NCI-H2227 treated with DMSO at 0.1 percent for 48 hours (cell line): ENCODE data around the gene EFNA1.
"Not testable (repeated sequence)": the region's sequence is repeated elsewhere in the genome, so short reads cannot be mapped to it uniquely, and the experiment has no call there.

Experiments used
- DNase-seq: peaks from one replicate; lab custom pipeline; 2025; lab: John Stamatoyannopoulos, UW

EFNA1 gene

DNA sequence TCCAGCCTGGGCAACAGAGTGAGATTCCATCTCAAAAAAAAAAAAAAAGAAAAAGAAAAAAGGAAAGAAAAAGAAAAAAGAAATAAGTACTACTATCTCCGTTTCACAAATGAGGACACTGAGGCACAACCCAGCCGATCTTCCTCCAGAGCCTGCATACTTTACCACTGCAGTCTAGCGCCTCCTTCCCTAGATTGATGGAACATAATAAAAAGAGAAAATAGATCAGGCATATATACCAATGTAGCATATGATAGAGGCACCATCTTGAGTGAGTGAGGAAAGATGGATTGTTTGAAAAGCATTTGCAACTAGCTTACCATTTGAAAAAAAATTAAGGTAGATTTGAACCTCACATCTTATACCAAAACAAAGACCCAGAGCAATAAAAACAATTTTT is 17.8 kb downstream of the EFNA1 start:
- DNase-seq: no peak

DNA sequence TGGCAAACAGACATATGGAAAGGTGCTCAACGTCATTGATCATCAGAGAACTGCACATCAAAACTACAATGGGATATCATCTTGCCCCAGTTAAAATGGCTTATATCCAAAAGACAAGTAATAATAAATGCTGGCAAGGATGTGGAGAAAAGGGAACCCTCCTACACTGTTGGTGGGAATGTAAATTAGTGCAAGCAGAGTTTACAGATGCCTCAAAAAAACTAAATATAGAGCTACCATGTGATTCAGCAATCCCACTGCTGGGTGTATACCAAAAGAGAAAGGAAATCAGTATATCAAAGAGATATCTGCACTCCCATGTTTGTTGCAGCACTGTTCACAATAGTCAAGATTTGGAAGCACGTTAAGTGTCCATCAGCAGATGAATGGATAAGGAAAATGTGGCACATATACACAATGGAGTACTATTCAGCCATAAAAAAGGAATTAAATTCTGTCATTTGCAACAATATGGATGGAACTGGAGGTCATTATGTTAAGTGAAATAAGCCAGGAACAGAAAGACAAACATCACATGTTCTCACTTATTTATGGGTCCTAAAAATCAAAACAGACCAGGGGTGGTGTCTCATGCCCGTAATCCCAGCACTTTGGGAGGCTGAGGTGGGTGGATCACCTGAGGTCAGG is 28.4 kb downstream of the EFNA1 start:
- DNase-seq: not testable (repeated sequence)

DNA sequence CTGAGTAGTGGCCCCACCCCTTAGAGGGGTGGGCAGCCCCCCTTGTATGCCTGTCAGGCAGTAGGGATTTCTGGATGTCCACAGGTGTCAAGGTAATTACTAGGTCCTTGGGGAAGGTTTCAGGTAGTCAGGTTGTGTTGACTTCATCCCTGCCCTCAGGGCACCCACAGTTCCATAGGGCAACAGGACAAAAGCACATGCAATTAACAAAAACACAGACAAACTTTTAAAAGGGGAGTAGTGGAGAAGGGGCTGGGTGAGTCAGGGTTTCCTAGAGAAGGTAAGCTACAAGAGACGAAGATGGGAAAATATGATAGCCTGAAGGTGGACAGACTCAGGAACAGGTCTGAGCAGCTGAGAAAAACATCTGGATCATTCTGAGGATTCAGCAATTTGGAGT is 31.3 kb downstream of the EFNA1 start:
- DNase-seq: no peak

DNA sequence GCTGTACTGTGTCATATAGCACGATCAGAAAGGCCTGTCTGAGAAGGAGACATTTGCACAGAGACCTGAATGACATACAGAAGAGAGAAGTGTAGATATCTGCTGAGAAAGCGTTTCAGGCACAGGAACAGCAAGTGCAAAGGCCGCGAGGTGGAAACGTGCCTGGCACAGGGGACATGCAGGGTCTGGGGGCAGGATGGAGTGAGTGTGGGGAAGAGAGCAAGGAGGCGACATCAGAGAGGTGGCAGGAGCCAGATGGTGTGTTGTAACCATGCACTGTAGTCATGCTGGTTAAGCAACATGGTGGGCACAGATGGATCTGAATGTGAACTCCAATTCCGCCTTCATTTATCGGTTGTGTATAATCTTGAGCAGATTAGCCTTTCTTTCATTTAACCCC is 32.5 kb downstream of the EFNA1 start:
- DNase-seq: no peak

DNA sequence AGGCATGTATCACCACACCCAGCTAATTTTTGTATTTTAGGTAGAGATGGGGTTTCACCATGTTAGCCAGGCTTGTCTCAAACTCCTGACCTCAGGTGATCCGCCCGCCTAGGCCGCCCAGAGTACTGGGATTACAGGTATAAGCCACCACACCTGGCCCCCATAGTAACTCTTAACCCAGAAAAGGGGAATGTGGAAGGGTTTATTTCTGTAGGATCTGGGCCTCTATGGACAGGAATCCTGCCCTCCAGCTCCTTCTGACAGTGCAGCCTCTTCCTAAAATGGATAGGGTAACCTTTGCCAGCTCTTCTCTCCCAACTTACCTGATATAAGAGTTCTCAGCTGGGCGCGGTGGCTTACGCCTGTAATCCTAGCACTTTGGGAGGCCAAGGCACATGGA is 35.0 kb downstream of the EFNA1 start:
- DNase-seq: not testable (repeated sequence)

DNA sequence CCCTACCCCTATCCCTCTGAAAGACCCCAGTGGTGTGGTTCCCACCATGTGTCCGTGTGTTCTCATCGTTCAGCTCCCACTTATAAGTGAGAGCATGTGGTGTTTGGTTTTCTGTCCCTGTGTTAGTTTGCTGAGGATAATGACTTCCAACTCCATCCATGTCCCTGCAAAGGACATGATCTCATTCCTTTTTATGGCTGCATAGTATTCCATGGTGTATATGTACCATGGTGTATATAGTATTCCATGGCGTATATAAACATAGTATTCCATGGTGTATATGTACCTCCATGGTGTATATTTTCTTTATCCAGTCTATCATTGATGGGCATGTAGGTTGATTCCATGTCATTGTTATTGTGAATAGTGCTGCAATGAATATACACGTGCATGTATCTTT is 36.1 kb downstream of the EFNA1 start:
- DNase-seq: not testable (repeated sequence)

DNA sequence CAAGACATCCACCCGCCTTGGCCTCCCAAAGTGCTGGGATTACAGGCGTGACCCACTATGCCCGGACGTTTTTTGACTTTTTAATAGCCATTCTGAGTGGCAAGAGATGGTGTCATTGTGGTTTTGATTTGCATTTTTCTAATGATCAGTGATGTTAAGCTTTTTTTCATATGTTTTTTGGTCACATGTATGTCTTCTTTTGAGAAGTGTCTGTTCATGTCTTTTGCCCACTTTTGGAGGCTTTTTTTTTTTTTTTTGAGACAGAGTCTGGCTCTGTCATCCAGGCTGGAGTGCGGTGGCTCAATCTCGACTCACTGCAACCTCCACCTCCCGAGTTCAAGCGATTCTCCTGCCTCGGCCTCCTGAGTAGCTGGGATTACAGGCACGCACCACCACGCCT is 36.9 kb downstream of the EFNA1 start:
- not testable (repeated sequence) for DNase-seq

DNA sequence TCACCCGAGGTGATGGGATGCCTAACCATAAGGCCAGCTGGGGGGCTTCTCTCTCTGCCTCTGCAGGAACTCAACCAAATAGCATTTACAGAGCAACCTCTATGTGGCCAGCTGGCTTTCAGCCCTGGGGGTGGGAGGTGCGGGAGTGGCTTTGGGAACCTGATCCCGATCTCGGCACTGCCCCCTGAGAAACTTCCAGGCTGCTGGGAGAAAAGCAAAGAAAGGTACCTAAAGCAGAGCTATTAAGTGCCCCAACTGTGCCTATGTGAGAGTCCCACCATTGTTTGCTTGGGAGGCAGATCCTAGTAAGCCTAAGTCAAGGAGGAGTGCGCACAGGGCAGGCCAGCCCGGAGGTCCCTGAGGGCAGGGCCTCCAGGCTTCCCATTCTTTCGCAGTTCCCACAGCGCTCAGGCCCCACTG is 38.4 kb downstream of the EFNA1 start:
- no peak for DNase-seq

DNA sequence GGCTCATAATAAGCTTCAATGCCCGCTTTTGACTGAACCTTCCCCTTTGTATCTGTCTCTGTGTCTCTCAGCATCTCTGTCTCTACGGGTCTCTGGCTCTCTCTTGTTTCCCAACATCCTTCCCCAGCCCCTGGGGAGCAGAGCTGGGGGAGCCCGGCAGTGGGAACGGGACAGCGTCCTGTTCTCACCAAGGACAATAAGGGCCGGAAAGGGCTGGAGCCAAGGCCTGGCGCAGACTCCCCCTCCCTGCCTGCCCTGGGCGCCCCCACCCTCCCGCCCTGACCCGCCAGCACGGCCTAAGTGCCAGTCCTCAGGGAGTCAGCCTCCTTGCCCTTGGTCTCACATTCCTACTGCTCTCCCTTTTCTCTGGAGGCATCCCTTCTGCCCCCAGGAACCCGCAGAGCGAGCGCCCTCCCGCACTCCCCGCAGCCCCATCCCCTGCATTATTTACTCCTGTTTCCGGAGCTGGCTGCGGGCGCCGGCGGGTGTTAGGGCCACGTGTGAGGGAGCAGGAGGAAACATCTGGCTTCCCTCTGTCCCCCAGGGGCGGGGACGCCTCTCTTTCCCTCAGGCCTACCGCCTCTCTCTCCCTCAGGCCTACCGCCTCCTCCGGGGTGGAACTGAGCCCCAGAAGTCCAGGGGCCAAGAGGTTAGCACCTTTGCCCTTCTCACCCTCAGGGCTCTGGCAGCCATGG is 38.9 kb downstream of the EFNA1 start:
- DNase-seq: peak; percentile 40

DNA sequence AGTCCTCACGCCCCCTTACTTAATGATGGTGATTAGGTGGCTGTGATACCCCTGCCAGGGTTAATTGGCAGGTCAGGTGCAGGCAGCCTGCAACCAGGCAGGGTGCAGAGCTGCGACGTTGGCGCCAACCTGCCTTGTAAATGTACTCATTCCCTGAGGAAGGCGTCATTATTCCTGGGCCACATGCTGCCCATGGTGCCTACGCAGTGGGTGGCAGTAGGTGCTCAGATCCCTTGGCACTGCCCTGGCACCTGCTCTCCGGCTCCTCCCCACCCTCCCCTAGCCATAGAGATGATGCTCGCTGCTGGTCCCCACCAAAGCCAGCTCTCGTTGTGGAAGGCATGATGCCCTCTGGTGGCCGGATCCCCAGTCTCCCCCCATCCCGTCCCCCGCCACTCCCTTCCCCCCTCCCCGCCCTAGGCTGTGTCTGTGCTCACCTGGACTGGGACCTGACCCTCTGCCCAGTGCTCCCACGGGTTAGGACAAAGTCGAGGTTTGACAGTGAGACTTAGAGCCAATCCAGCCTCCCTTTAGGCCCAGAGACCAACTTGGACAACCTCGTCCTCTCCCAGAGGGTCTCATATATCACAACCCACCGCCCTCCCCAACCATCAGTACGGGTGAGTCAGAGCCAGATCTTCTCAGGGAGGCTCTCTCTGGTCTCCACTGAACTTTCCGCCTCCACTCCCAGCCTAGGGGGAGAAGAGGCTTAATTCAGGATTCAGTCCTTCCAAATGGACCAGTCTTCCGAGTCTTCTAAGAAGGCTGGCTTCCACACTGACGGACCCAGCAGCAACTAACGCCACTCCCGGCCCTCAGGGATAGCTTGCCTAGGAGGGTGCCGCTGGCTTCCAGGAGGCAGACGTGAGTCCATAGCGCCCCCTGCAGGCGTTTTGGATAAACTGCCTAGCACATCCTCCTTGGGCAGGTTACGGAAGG is 39.8 kb downstream of the EFNA1 start:
- DNase-seq: peak; percentile 86

DNA sequence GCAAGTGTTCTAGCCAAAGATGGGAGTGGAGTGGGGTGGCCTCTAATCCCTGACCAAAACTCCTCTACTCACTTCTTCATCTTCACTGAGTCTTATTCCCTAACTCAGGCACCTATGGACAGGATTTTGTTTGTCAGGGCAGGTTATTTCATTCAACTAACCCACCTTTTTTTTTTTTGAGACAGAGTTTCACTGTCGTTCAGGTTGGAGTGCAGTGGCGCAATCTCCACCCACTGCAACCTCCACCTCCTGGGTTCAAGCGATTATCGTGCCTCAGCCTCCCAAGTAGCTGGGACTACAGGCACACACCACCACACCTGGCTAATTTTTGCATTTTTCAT is 40.4 kb downstream of the EFNA1 start:
- not testable (repeated sequence) for DNase-seq

DNA sequence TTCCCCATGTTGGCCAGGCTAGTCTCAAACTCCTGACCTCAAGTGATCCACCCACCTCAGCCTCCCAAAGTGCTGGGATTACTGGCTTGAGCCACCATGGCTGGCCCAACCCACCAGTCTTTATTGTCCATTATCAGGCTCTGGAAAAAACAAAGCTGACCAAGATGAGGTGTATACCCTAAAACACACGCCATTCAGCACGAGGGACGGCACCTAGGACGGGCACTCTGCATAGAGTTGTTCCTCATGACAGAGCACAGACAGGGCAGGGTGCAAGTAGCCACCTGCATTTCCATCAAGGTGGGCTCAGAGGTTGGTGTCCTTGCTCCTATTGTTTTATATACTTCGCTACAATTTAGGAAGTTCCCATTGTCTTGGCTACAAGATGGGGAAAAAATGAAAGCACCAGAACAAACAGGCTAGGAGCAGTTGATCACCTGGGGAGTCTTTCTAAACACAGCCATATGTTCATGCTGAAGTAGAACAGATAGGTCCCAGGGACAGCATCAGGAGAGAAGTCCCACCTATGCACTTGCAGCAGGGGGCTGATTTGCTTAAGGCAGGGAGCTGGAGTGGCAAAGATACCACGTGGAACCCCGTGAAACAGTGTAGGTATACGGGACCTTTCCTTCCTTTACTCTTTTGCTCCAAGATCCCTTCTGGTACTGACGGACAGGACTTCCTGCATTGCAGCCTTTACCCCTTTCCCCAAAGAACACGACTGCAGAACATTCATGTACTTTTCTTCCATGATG is 41.0 kb downstream of the EFNA1 start:
- DNase-seq: no peak

DNA sequence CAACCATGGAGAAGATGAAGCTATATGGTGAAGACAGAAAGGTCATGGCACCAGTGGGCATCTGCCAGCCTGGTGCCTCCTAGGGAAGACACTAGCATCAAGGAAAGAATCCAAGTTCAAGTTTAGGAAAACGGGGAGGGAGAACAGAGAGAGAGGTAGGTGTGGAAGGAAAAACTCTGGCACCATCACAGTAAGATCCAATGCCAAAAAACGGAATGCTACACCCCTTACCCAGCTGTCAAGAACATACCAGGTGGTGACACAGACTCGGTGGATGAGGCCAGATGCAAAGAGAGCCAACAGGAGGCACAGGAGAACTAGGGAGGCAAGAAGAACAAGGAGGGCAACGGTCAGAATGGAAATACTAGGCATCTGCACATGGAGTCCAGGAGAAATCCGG is 41.9 kb downstream of the EFNA1 start:
- DNase-seq: no peak

DNA sequence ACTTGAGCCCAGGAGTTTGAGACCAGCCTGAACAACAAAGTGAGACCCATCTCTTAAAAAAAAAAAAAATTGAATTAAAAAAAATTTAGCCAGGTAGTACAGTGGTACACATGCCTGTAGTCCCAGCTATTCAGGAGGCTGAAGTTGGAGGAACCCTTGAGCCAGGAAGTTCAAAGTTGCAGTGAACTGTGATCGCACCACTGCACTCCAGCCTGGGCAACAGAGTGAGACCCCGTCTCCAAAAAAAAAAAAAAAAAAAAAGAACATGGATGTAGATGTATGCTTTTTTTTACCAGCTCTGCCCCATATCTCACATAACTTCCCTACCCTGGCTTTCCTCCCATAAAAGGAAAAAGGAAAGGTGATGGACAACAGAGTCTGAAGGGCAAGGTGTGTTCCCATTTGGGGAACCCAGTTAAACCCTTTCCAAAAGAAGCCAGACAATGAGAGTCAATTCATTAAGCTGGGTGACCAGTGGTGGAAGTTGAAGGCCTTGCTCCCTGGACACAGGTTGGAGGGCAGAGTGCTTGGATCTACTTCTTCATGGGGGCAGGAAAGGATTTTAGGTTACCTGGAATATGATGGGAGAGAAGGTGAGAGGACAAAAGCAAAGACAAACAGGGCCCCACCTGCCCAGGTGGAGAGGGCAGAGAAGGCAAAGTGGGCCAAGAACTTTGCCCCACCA is 42.6 kb downstream of the EFNA1 start:
- DNase-seq: no peak

DNA sequence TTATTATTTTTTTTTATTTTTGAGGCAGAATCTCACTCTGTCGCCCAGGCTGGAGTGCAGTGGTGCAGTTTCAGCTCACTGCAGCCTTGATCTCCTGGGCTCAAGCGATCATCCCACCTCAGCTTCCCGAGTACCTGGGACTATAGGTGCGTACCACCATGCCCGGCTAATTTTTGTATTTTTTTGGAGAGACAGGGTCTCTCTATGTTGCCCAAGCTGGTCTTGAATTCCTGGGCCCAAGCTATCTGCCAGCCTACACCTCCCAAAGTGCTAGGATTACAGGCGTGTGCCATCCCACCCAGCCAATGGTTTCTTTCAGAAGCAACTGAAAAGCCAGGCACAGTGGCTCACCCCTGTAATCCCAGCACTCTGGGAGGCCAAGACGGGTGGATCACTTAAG is 43.1 kb downstream of the EFNA1 start:
- no peak for DNase-seq

DNA sequence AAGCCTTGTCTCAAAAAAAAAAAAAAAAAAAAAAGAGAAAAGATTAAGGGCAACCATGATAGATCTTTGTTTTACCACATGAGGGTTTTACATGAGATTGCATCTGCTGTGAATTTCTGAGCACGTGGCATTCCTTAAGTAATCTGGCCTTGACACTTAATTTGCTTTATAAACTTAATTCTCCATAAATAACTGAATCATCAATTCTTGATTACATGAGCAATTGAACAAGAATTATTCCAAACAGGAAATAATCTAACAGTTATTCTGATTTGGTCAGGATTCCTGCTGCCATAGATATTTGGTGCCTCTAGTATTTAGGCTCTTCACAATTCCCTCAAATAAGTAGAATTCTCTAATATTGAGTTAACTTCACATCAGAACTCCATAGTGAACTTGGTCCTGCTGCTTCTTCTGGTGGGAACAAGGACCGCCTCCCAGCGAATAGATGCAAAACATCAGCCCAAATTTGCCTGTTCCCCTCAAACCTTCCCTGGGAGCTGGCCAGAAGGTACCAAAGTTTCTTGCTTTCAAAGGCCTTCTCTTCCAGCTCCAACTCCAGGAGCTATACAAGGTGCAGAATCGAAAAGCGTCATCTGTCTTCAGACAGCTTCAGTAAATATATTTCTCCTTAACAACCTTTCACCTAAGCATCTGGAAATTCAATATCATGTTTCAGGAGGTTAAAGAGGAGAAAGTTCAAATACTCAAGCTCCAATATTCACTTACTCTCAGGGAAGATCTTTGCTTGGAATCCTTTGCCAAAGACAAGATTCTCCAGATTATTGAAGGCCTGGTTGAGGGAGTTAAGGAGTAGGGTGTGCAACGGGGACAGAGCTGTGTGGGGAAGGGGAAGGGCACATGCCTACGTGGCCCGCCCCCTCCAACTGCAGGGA is 44.4 kb downstream of the EFNA1 start:
- DNase-seq: no peak

DNA sequence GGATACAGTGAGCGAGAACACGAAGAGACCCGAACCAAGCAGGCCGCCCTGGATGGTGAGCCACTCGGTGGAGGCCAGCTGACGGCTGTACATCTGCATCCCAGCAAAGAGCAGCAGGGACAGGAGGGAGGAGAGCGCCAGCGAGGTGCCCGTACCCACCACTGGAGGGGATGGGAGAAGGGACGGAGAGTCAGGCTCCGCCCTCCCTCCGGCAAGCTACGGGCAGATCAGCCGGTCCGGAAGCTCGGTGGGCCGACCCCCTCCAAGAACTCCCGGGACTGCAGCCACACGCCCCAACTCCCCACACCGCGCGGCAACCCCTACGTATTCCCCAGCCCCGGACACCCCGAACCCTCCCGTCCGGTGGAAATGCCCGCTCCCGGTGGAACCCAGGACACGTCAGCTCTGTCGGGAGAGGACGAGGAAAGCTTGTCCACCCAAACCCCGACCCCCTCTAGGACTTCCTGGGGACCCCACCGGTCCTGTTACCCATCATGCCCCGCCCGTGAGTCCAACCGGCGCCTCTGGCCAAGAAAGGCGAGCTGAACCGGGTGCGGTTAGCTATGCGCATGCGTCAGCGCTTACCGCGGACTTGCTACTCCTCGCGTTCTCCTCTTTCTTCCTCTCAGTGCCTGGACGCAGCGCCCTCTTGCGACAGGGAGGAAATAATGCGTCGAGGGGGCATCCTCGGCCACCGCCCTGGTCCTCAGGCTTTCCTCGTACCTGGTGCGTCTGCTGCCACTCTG is 45.2 kb downstream of the EFNA1 start, which contains the start of gene KRTCAP2:
TSS of gene KRTCAP2 (minus strand) at position 573 of the 746 bp plus-strand sequence. CDS start at position 493, 80 bp downstream.
- peak; percentile 97 for DNase-seq

DNA sequence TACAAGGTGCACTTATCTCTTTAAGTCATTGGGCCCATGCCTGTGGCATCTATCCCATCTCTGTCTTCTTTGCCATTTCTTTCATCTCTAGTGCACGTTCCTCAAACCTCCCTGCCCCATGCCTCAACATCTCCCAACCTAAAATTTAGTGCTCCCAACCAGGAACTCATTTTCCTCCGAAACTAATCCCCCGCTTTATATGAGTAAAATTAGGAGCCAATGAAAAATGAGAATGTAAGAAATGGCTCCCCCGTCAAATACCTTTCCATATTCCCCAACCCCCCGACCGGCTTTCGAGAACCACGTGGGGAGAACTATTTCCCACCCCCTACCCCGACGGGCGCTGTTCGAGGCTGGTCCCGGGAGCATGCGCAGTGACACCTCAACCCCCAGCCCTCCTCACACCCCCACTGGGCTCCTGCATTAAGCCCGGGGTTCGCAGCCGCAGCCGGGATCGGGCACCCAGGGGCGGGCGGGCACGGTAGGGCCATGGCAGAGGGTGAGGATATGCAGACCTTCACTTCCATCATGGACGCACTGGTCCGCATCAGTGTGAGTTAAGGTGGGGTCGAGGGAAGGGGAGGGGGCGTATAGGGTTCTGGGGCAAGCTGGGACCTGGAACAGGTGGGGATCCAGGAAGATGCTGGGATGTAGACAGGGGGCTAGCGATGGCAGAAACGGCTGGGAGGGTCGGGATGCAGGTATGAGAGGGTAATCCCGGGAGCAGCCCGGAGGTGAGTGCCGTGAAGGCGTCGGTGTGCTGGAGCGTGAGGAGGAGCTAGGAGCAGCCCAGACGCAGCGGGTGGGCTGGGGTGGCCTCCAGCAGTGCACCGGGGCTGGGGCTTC is 46.0 kb downstream of the EFNA1 start, which contains the start of gene TRIM46:
TSS of gene TRIM46 (plus strand) at position 372 of the 846 bp plus-strand sequence. CDS start at position 490, 118 bp downstream.
- peak; percentile 77 for DNase-seq
